GM10248 (cell line): Measurements from ENCODE around the gene FBXW2.
A peak's percentile ranks its signal among the peaks of the same experiment; 100 is the strongest.

Experiments
- CTCF ChIA-PET: fragments of 300-600 bp; sonication (Branson Sonifier 250); formaldehyde crosslinking; extraction: SDS; loops from one replicate; lab custom pipeline; 2021; ENCODE audit warnings: antibody characterized with exemption; lab: Yijun Ruan, JAX
- POLR2A ChIA-PET: fragments of 350-650 bp; sonication (Branson Sonifier 250); formaldehyde crosslinking; extraction: SDS; loops from one replicate; lab custom pipeline; 2020; ENCODE audit warnings: antibody characterized with exemption; lab: Yijun Ruan, JAX
- DNase-seq: peaks from one replicate; pipeline ENCODE4 v3.0.0; 2012; ENCODE audit errors: extremely low spot score
- TF ChIP-seq, protein P1 (sequence below): IDR thresholded peaks from 2 replicates; pipeline ENCODE4 v1.5.1; 2012; ENCODE audit warnings: mild to moderate bottlenecking, low read depth; ENCODE audit errors: extremely low read depth, missing control alignments, control extremely low read depth

Gene FBXW2, protein sequence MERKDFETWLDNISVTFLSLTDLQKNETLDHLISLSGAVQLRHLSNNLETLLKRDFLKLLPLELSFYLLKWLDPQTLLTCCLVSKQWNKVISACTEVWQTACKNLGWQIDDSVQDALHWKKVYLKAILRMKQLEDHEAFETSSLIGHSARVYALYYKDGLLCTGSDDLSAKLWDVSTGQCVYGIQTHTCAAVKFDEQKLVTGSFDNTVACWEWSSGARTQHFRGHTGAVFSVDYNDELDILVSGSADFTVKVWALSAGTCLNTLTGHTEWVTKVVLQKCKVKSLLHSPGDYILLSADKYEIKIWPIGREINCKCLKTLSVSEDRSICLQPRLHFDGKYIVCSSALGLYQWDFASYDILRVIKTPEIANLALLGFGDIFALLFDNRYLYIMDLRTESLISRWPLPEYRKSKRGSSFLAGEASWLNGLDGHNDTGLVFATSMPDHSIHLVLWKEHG

DNA sequence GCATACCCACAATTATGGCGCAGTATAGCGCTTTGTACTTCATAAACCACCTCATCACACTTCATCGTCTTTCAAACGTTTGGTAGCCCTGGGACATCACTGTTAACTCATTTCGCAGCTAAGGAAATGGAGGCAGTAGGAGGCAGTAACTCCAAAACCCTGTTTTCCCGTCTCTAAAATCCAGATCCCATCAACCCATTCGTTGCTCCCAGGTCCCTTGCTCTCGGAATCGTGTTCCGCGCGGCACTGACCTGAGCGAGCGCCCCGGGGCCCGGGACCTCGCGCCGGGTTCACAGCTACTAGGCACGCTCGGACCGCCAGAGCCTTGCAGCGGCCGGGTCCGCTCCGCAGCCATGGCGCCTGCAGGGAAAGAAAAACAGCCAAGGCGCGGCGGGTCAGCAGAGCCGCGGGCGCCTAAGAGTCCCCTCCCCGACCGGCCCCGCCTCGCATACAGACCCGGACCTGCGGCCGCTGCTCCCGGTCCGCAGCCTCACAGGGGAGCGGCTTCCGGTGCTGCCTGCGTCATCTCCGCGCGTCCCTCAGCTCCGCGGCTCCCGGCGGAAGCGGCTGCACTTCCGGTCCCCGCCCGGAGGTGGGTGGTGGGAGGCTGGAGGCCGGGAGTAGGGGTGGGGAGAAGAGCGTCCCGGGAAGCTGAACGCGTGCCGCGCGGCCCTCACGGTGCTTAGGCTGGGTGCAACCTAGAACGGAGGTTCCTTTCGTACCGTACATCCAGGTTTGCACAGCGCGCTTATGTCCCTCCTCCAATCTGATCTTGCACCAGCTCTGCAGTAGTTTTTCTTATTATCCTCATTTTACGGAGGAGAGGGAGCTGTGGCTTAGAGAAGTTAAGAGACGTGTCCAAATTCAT is at the start of gene FBXW2:
TSS of gene FBXW2 (minus strand) at position 519 of the 868 bp plus-strand sequence. CDS start 5,158 bp downstream, outside the sequence.
- ChIA-PET POLR2A (interaction anchor here (1.0 to 1.4 kb wide), 2 partner anchors 13 to 136 kb away, joined by 3 to 4 read pairs; no protein-coding TSS in a partner anchor), CTCF (interaction anchor here (0.7 to 2.4 kb wide), 4 partner anchors 9 to 136 kb away, joined by 3 to 6 read pairs (median 4); no protein-coding TSS in a partner anchor)
- TF ChIP-seq, protein P1, sequence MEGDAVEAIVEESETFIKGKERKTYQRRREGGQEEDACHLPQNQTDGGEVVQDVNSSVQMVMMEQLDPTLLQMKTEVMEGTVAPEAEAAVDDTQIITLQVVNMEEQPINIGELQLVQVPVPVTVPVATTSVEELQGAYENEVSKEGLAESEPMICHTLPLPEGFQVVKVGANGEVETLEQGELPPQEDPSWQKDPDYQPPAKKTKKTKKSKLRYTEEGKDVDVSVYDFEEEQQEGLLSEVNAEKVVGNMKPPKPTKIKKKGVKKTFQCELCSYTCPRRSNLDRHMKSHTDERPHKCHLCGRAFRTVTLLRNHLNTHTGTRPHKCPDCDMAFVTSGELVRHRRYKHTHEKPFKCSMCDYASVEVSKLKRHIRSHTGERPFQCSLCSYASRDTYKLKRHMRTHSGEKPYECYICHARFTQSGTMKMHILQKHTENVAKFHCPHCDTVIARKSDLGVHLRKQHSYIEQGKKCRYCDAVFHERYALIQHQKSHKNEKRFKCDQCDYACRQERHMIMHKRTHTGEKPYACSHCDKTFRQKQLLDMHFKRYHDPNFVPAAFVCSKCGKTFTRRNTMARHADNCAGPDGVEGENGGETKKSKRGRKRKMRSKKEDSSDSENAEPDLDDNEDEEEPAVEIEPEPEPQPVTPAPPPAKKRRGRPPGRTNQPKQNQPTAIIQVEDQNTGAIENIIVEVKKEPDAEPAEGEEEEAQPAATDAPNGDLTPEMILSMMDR = no peak
- peak; percentile 95 for DNase-seq

DNA sequence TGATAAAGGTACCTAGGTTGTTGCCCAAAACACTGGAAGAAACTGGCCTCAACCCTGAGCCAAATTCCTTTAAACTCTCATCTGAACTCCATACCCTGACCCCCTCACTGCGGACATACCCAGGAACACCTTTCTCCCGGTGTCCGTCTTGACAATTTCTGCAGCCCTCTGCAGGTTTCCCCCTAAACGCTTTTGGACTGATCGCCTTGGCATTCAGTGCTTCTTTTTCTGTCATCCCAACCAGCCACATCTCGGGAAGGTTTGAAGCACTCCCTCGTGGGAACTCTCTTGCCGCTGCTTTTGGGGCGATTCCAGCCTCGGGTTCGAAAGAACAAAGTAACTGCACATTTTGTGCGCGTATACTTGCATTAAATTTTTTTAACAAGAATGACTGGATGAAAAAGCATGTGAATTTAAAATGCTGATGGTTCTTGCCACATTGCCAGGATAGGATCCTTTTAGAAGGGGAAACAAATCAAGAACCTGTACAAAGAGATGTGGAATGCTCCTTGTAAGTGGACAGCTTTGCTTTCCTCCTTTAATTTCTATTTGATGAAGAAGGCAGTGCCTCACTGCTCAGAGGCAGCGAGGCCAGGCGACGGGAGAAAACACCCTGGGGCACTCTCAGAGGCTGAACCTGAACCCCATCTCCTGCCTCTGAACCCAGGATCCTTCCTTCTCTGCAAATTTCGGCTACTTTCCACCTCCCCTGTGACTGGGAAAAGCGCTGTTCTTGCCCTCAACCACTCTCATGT is 48.9 kb upstream of the FBXW2 start:
- TF ChIP-seq, protein P1 = no peak
- DNase-seq = no peak
- CTCF ChIA-PET = interaction anchor here (0.7 to 1.0 kb wide), 2 partner anchors 17 to 19 kb away, joined by 3 read pairs; no protein-coding TSS in a partner anchor
- POLR2A ChIA-PET = no interaction called here

DNA sequence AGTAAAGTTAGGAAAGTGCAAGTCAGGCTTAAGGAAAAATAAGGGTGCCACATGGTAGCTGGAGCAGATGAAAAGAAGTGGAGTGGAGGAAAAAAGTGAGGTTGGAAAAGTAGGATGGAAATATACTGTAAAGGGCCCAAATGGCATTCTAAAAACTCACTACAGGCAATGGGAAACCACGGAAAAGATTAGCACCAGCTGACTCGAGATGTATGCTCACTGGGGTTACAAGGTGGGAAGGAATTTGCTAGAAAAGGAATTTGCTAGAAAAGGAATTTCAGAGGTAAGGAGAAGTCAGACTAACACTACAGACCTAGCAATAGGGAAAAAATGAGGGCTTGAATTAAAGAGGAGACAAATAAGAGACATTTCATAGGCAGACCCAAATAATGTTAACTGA is 45.9 kb upstream of the FBXW2 start:
- CTCF ChIA-PET = no interaction called here

DNA sequence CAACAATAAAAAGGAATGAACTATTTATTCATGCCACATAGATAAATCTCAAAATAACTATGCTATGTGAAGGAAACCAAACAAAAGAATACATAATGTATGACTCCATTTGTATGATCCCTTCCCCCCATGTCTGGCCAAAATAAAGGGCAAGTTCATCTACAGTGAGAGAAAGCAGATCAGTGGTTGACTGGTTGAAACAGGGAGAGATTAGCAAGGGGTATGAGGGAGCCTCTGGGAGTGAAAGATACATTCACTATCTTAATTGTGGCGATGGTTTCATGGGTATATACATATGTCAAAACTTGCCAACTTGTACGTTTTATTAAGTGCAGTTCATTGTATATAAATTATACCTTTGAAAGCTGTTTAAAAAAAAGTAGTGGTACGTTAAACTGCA is 44.7 kb upstream of the FBXW2 start:
- POLR2A ChIA-PET = no interaction called here
- DNase-seq = no peak
- TF ChIP-seq, protein P1 = no peak
- CTCF ChIA-PET = interaction anchor here (0.9 kb wide), 1 partner anchor 10 kb away, joined by 3 read pairs; no protein-coding TSS in a partner anchor

More for the DNA sequence above, 45.9 kb upstream of the FBXW2 start:
- POLR2A ChIA-PET = interaction anchor here (0.7 kb wide), 2 partner anchors 10 to 275 kb away, joined by 5 to 10 read pairs; no protein-coding TSS in a partner anchor
- DNase-seq = no peak
- TF ChIP-seq, protein P1 = no peak

DNA sequence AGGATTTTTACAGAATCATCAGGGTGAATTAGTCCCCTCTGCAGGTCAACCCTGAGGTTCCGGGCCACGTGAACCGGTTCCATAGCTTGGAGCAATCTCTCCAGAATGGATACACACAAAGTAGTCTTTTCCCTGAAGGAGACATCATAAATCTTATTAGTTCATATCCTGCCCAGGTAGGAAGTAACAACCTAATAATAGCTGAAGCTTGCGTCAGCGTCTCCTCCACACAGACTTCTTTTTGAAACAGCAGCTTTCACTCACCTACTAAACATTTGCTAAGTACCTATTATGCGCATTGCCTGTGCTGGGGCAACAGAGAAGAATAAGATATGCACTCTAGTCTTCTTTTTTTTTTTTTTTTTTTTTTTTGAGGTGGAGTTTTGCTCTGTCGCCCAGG is 40.1 kb upstream of the FBXW2 start:
- POLR2A ChIA-PET = interaction anchor here (0.7 kb wide), 1 partner anchor 10 kb away, joined by 6 read pairs; no protein-coding TSS in a partner anchor
- TF ChIP-seq, protein P1 = no peak

More for the DNA sequence above, 40.1 kb upstream of the FBXW2 start:
- no peak for DNase-seq
- CTCF ChIA-PET = interaction anchor here (0.8 to 2.4 kb wide), 5 partner anchors 10 to 104 kb away, joined by 3 to 6 read pairs (median 4); a partner anchor contains a TSS
